ENCODE measurements around the gene EPB41L4B. TPM values are rescaled to one million over a fixed set of nuclear protein-coding genes. Genes with fewer than 3 reads are reported as not detected.
"Not testable (repeated sequence)": the region's sequence is repeated elsewhere in the genome, so short reads cannot be mapped to it uniquely, and the experiment has no call there.

EPB41L4B gene
- total RNA-seq, 3 donors from 2014 or later: 11.5 to 47.2 (median 16.0) TPM

GRCh38 chr9:109225629-109226028, 95.2 kb downstream of the EPB41L4B start:
- no peaks in the 10 kb centered on the region for H3K27me3 ChIP-seq
- H3K4me3 ChIP-seq: no peak overlapping the region
- H3K27ac ChIP-seq: no peak overlapping the region
- DNase-seq (ENCODE audit: low spot score in 2 of 2): no peak
- no peak for TF ChIP-seq POLR2AphosphoS5 (IDR thresholded peaks at IDR 0.05)
- TF ChIP-seq, protein P1, sequence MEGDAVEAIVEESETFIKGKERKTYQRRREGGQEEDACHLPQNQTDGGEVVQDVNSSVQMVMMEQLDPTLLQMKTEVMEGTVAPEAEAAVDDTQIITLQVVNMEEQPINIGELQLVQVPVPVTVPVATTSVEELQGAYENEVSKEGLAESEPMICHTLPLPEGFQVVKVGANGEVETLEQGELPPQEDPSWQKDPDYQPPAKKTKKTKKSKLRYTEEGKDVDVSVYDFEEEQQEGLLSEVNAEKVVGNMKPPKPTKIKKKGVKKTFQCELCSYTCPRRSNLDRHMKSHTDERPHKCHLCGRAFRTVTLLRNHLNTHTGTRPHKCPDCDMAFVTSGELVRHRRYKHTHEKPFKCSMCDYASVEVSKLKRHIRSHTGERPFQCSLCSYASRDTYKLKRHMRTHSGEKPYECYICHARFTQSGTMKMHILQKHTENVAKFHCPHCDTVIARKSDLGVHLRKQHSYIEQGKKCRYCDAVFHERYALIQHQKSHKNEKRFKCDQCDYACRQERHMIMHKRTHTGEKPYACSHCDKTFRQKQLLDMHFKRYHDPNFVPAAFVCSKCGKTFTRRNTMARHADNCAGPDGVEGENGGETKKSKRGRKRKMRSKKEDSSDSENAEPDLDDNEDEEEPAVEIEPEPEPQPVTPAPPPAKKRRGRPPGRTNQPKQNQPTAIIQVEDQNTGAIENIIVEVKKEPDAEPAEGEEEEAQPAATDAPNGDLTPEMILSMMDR (IDR thresholded peaks at IDR 0.05): no peak
- TF ChIP-seq POLR2A (IDR thresholded peaks at IDR 0.05): no peak
- intact Hi-C loops (cut with DNase I; ENCODE audit: low total_unique reads): no loop called here
- no peaks in the 10 kb centered on the region for H3K4me1 ChIP-seq
- H3K9me3 ChIP-seq: no peaks in the 10 kb centered on the region
- no peaks in the 10 kb centered on the region for H3K36me3 ChIP-seq

- H3K36me3 ChIP-seq: no peaks in the 10 kb centered on the region
- no peaks in the 10 kb centered on the region for H3K4me1 ChIP-seq
- H3K4me3 ChIP-seq: no peak overlapping the region
- TF ChIP-seq POLR2A (IDR thresholded peaks at IDR 0.05) (no peak), POLR2AphosphoS5 (IDR thresholded peaks at IDR 0.05) (no peak)
- TF ChIP-seq, protein P1 (IDR thresholded peaks at IDR 0.05): no peak
- H3K27ac ChIP-seq: no peak overlapping the region
- intact Hi-C loops (cut with DNase I; ENCODE audit: low total_unique reads): no loop called here
- DNase-seq (ENCODE audit: low spot score in 2 of 2): no peak
- H3K27me3 ChIP-seq: no peaks in the 10 kb centered on the region
- no peaks in the 10 kb centered on the region for H3K9me3 ChIP-seq
These were observed 96.1 kb downstream of the EPB41L4B start for GRCh38 chr9:109224751-109225150.

GRCh38 chr9:109218242-109218641, 102.6 kb downstream of the EPB41L4B start:
- DNase-seq (ENCODE audit: low spot score in 2 of 2); H3K36me3 ChIP-seq; H3K9me3 ChIP-seq; intact Hi-C loops (cut with DNase I; ENCODE audit: low total_unique reads); H3K27ac ChIP-seq; H3K4me3 ChIP-seq; H3K4me1 ChIP-seq; H3K27me3 ChIP-seq: not testable (repeated sequence)

DNA sequence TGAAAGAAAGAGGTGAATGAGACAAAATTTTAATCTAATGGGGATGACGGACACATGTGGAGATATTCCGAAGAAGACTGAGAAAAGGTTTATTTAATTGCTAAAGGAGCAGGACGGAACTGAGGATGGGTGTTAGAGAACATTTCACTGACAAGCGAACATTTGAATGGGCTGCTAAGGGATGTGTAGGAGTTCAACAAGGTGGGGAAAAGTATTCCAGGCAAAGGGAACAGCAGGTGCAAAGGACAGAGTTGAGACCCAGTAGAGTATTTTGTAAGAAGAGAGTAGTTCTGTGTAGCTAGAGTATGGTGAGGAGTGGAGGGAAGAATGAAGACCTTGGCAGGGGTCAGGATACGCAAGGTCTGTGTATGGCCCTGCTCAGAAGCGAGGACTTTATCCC, 106.4 kb downstream of the EPB41L4B start:
- no peak for DNase-seq (ENCODE audit: low spot score in 2 of 2)

DNA sequence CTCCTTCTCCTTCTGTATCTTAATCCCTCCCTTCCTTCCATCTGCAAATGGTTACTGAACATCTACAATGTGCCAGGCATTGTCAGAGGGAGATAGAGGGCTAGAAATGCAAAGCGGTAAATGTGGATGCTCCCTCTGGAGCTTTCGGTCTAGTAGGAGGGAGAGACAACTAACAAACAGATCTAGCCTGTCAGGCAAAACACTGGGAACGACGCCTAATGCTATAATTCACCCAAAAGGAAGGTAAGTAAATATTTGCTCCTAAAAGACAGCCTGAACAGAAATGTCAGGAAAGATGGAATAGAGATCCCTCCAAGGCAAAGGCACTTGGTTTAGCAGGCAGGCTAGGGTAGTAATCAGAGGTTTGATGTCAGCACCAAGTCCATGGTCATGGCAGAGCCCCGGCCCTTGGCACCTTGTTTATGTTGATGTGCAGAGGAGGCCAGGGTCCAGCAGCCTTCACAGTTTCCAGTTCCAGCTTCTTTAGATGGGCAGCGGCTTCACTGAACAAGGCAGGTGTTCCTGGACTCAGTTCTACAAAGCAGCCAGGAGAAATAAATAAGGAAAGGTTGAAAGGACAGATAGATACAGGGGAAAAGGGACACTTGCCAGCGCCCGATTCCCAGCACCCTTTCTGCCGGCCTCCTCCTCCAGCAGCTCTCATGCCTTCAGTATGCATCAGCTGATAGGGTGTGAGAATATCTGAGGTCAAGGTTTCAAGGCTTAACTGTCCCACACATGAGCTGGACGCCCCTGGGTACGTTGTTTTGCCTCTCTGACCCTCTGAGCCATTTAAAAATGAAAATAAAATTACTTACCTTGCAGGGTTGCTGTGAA, 107.4 kb downstream of the EPB41L4B start:
- Histone ChIP-seq H3K4me1 (no peaks in the 10 kb centered on the region), H3K9me3 (no peaks in the 10 kb centered on the region), H3K27me3 (no peaks in the 10 kb centered on the region), H3K36me3 (no peaks in the 10 kb centered on the region), H3K4me3 (no peak overlapping the region), H3K27ac (no peak overlapping the region)
- intact Hi-C loops (cut with DNase I; ENCODE audit: low total_unique reads): no loop called here
- TF ChIP-seq, protein P1 (IDR thresholded peaks at IDR 0.05): no peak
- TF ChIP-seq POLR2A (IDR thresholded peaks at IDR 0.05) (no peak), POLR2AphosphoS5 (IDR thresholded peaks at IDR 0.05) (no peak)
- no peak for DNase-seq (ENCODE audit: low spot score in 2 of 2)

More for the DNA sequence above, 106.4 kb downstream of the EPB41L4B start:
- no peak overlapping the region for H3K4me3 ChIP-seq
- intact Hi-C loops (cut with DNase I; ENCODE audit: low total_unique reads): no loop called here
- no peaks in the 10 kb centered on the region for H3K9me3 ChIP-seq
- no peaks in the 10 kb centered on the region for H3K27me3 ChIP-seq
- no peaks in the 10 kb centered on the region for H3K4me1 ChIP-seq
- H3K36me3 ChIP-seq: no peaks in the 10 kb centered on the region
- TF ChIP-seq, protein P1 (IDR thresholded peaks at IDR 0.05): no peak
- no peak for TF ChIP-seq POLR2A (IDR thresholded peaks at IDR 0.05)
- no peak for TF ChIP-seq POLR2AphosphoS5 (IDR thresholded peaks at IDR 0.05)
- H3K27ac ChIP-seq: no peak overlapping the region

Data from breast epithelium (tissue), 4 donors.